GM18861 (cell line): ENCODE measurements around the gene PAXX.

Experiments used
- ATAC-seq: cut with Tn5 transposase; IDR thresholded peaks from one replicate; pipeline ENCODE4 v1.9.1; 2021; ENCODE audit not compliant: unreplicated experiment

Gene PAXX

GRCh38 chr9:136980669-136981478, 11.3 kb upstream of the PAXX start:
- no peak for ATAC-seq

GRCh38 chr9:136981588-136982231, 10.5 kb upstream of the PAXX start:
- no peak for ATAC-seq

- ATAC-seq = no peak
These were observed 9.8 kb upstream of the PAXX start, which contains the start of gene LCNL1 for GRCh38 chr9:136982232-136983051. LCNL1 (plus strand) TSS chr9:136982993; CDS start chr9:136983587, 594 bp downstream.

- no peak for ATAC-seq
These were observed 9.1 kb upstream of the PAXX start for GRCh38 chr9:136983167-136983566.

- ATAC-seq = no peak
These were observed 8.4 kb upstream of the PAXX start for GRCh38 chr9:136983656-136984314.

GRCh38 chr9:136984464-136985026, 7.7 kb upstream of the PAXX start:
- no peak for ATAC-seq

- ATAC-seq = no peak
These were observed 7.1 kb upstream of the PAXX start for GRCh38 chr9:136985027-136985602.

- ATAC-seq = no peak
These were observed 6.4 kb upstream of the PAXX start for GRCh38 chr9:136985853-136986252.

- ATAC-seq = no peak
These were observed 3.4 kb upstream of the PAXX start for GRCh38 chr9:136988872-136989271.

GRCh38 chr9:136990242-136990911, 1.8 kb upstream of the PAXX start:
- no peak for ATAC-seq

- peak; percentile 15 for ATAC-seq
These were observed 672 bp downstream of the PAXX start for GRCh38 chr9:136992819-136993369.

GRCh38 chr9:136994180-136994887, 2.1 kb downstream of the PAXX start:
- ATAC-seq = no peak

- ATAC-seq = no peak
These were observed 2.6 kb downstream of the PAXX start for GRCh38 chr9:136994888-136995230.

- no peak for ATAC-seq
These were observed 3.1 kb downstream of the PAXX start for GRCh38 chr9:136995362-136995761.

- no peak for ATAC-seq
These were observed 3.6 kb downstream of the PAXX start for GRCh38 chr9:136995772-136996311.

GRCh38 chr9:136996361-136997292, 4.4 kb downstream of the PAXX start, which contains the start of gene CLIC3:
CLIC3 (minus strand) TSS chr9:136996568; CDS start chr9:136996543, 25 bp downstream.
- ATAC-seq = no peak

GRCh38 chr9:136997371-136997770, 5.1 kb downstream of the PAXX start:
- ATAC-seq = no peak
